Measurements from ENCODE around the gene ZMYM4.
"Not testable (repeated sequence)": the region's sequence is repeated elsewhere in the genome, so short reads cannot be mapped to it uniquely, and the experiment has no call there.

ZMYM4 gene

DNA sequence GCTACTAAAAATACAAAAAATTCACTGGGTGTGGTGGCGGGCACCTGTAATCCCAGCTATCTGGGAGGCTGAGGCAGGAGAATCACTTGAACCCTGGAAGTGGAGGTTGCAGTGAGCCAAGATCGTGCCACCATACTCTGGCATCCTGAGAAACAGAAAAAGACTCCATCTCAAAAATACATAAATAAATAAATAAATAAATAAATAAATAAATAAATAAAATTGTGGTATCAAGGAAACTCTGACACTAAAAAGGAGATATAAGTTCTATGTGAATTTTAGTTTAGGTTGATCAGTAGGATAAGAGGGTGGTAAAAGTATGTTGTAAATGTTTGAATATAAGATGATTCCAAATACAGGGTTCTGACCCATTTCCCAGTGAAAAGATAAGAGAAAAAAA lies 63.1 kb downstream of the ZMYM4 start:
- H3K27me3 Mint-ChIP-seq; H3K4me3 Mint-ChIP-seq; H3K4me1 Mint-ChIP-seq (ENCODE audit: low read depth); H3K27ac Mint-ChIP-seq; H3K9me3 Mint-ChIP-seq (ENCODE audit: low read depth): not testable (repeated sequence)
- peaks cover 16% of the 10 kb centered on the region for H3K36me3 Mint-ChIP-seq

DNA sequence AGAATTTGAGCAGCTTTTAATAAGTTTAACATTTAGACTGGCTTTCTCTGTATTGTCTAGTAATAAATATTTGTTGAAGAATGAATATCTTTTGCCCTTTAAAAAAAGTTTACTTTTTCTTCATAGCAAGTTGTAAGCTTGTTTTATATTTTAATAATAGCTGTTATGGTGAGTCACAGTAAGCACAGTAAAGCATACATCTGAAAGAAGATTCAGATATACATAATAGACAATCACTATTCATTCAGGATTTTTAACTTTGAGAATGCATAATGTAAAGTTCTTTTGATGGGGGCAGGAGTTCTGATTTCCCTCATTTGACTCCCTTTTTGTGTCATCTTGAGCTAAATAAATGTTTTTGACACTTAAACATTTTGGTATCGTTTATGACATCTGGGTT lies 66.0 kb downstream of the ZMYM4 start:
- Mint-ChIP-seq H3K4me3 (no peak overlapping the region), H3K27ac (no peak overlapping the region), H3K9me3 (ENCODE audit: low read depth) (no peaks in the 10 kb centered on the region), H3K4me1 (ENCODE audit: low read depth) (peaks cover 8% of the 10 kb centered on the region), H3K27me3 (no peaks in the 10 kb centered on the region), H3K36me3 (peaks cover 14% of the 10 kb centered on the region)

DNA sequence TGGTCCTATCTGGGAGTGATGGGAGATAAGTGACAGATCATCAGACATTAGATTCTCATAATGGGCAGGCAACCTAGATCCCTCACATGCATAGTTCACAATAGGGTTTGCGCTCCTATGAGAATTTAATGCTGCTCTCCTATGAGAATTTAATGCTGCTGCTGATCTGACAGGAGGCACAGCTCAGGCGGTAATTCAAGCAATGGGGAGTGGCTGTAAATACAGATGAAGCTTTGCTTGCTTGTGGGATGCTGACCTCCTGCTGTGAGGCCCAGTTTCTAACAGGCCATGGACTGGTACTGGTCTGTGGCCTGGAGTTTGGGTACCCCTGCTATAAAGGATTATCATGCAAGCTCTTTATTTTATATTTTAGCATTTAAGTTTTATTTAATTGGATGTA lies 72.0 kb downstream of the ZMYM4 start:
- H3K27me3 Mint-ChIP-seq: no peaks in the 10 kb centered on the region
- H3K36me3 Mint-ChIP-seq: peaks cover 12% of the 10 kb centered on the region
- peaks cover 15% of the 10 kb centered on the region for H3K4me1 Mint-ChIP-seq (ENCODE audit: low read depth)
- no peaks in the 10 kb centered on the region for H3K9me3 Mint-ChIP-seq (ENCODE audit: low read depth)
- H3K27ac Mint-ChIP-seq: no peak overlapping the region
- H3K4me3 Mint-ChIP-seq: no peak overlapping the region

DNA sequence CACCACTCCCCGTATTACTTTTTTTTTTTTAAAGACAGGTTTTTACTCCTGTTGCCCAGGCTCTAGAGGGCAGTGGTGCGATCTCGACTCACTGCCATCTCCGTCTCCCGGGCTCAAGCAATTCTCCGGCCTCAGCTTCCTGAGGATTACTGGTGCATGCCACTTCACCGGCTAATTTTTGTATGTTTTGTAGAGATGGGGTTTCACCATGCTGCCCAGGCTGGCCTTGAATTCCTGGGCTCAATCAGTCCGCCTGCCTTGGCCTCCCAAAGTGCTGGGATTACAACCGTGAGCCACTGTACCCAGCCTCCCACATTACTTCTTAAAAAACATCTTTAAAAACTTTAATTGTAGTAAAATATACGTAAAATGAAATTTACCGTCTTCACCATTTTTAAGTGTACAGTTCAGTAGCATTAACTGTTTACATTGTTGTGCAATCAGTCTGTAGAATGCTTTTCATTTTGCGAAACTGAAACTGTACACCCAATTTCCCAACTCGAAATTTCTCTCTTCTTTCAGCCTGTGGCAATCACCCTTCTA lies 77.0 kb downstream of the ZMYM4 start:
- H3K27me3 Mint-ChIP-seq: no peaks in the 10 kb centered on the region
- H3K4me1 Mint-ChIP-seq (ENCODE audit: low read depth): peaks cover 17% of the 10 kb centered on the region
- no peak overlapping the region for H3K4me3 Mint-ChIP-seq
- no peaks in the 10 kb centered on the region for H3K9me3 Mint-ChIP-seq (ENCODE audit: low read depth)
- peaks cover 4% of the 10 kb centered on the region for H3K36me3 Mint-ChIP-seq
- no peak overlapping the region for H3K27ac Mint-ChIP-seq

DNA sequence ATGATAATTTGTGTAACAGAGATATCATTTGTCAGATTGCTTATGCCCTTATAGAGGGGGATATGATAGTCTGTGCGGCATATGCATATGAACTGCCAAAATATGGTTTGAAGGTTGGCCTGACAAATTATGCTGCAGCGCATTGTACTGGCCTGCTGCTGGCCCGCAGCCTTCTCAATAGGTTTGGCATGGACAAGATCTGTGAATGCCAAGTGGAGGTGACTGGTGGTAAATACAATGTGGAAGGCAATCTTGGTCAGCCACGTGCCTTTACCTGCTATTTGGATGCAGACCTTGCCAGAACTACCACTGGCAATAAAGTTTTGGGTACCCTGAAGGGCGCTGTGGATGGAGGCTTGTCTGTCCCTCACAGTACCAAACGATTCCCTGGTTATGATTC lies 82.4 kb downstream of the ZMYM4 start:
- peaks cover 18% of the 10 kb centered on the region for H3K36me3 Mint-ChIP-seq
- H3K9me3 Mint-ChIP-seq (ENCODE audit: low read depth): no peaks in the 10 kb centered on the region
- no peak overlapping the region for H3K4me3 Mint-ChIP-seq
- no peaks in the 10 kb centered on the region for H3K27me3 Mint-ChIP-seq
- no peak overlapping the region for H3K27ac Mint-ChIP-seq
- peaks cover 8% of the 10 kb centered on the region for H3K4me1 Mint-ChIP-seq (ENCODE audit: low read depth)

DNA sequence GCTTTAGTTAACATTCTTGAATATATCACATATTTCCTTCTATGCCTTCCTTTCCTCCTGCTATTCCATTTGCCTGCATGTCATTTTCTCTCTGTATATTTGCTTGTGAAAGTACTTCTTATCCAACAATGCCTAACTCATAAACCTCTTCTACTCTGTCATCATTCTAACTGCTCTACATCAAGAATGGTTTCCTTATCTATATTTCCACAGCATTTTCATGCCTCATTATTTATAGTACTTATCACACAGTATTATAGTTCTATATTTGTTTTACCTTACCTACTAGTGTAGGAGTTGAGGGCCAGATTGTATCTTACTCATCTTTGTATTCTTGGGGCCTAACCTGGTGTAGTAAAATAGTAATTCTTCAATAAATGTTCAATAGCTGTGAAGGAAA lies 91.5 kb downstream of the ZMYM4 start:
- Mint-ChIP-seq H3K4me1 (ENCODE audit: low read depth) (peaks cover 7% of the 10 kb centered on the region), H3K9me3 (ENCODE audit: low read depth) (no peaks in the 10 kb centered on the region), H3K27ac (no peak overlapping the region), H3K36me3 (peaks cover 11% of the 10 kb centered on the region), H3K4me3 (no peak overlapping the region), H3K27me3 (no peaks in the 10 kb centered on the region)

DNA sequence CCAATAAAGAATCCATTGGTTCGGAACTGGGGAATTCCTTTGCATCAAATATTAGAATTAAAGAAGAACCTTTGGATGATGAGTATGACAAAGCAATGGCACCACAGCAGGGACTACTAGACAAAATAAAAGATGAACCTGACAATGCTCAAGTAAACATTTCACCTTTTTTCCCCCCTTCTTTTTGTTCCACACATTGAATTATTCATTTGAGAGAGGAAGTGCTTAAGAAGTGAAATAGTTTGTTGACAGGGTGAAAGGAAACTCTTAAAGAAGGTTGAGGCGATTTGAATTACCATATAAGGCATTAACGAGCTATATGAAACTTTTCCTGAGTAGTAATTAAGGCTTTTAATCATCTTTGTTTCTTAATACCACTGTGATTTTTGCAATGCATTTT lies 93.1 kb downstream of the ZMYM4 start:
- Mint-ChIP-seq H3K27me3 (no peaks in the 10 kb centered on the region), H3K27ac (no peak overlapping the region), H3K4me1 (ENCODE audit: low read depth) (peaks cover 7% of the 10 kb centered on the region), H3K36me3 (peaks cover 11% of the 10 kb centered on the region), H3K4me3 (no peak overlapping the region), H3K9me3 (ENCODE audit: low read depth) (no peaks in the 10 kb centered on the region)

DNA sequence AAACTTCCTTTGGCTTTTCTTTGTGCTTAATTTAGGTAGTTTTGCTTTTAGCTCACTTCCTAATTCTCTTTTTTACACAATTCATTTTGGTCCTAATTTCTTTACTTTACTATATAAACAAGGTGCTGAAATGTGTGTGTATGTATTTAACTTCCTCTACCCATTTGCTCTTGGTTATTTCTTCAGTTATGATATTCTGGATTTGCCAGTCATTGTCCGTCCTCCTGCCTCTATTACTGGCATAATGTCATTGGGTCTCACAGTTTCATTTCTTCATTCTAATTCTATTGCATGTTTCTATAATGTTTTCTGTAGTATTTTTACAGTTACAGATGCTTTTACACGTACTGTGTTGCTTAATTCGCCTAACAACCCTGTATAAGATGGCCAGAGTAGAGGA lies 96.2 kb downstream of the ZMYM4 start:
- no peak overlapping the region for H3K27ac Mint-ChIP-seq
- H3K36me3 Mint-ChIP-seq: peaks cover 11% of the 10 kb centered on the region

DNA sequence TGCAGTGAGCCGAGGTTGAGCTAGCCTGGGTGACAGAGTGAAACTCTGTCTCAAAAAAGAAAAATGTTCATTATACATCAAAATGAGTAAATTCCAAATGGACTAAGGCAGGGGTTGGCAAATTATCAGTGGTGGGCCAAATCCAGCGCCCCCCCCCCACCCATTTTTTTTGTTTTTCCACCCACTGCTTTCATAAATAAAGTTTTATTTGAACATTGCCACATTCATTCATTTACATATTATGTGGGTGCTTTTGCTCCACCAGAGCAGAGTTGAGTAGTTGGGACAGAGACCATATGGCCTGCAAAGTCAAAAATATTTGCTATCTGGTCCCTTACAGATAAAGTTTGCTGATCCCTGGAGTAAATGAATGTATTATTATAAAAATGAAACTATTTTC lies 99.4 kb downstream of the ZMYM4 start:
- H3K4me3 Mint-ChIP-seq: no peak overlapping the region
- no peak overlapping the region for H3K27ac Mint-ChIP-seq
- no peaks in the 10 kb centered on the region for H3K27me3 Mint-ChIP-seq
- no peaks in the 10 kb centered on the region for H3K9me3 Mint-ChIP-seq (ENCODE audit: low read depth)
- H3K4me1 Mint-ChIP-seq (ENCODE audit: low read depth): no peaks in the 10 kb centered on the region
- H3K36me3 Mint-ChIP-seq: peaks cover 4% of the 10 kb centered on the region

More for the DNA sequence above, 96.2 kb downstream of the ZMYM4 start:
- Mint-ChIP-seq H3K27me3 (no peaks in the 10 kb centered on the region), H3K4me3 (no peak overlapping the region), H3K4me1 (ENCODE audit: low read depth) (peaks cover 7% of the 10 kb centered on the region), H3K9me3 (ENCODE audit: low read depth) (no peaks in the 10 kb centered on the region)

DNA sequence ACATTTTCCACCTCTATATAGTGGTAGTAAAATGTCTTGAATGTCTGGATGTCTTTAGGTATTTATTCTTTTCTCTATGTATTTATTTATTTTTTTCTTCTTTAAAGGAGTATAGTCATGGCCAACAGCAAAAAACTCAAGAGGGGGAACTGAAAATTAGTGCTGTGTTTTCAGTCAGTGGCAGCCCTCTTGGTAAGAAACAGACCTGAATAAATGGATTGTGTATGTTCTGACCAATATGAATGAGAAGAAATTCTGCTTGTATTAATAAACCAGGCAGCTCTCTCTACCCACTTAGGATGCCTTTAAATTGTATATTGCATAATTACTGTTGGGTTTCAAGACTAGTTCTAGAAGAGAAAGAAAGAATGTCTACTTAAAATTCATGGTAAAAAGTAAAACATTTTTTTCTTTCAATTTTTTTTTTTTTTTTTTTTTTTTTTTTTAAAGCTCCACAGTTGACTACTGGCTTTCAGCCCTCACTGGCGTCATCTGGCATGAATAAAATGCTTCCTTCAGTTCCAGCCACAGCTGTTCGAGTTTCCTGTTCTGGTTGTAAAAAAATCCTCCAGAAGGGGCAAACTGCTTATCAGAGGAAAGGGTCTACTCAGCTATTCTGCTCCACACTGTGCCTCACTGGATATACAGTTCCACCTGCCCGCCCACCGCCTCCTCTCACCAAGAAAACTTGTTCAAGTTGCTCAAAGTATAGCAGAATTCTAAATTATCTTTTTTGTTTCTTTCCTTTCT lies 101.6 kb downstream of the ZMYM4 start:
- Mint-ChIP-seq H3K36me3 (peaks cover 7% of the 10 kb centered on the region), H3K4me1 (ENCODE audit: low read depth) (no peaks in the 10 kb centered on the region), H3K4me3 (no peak overlapping the region), H3K27me3 (no peaks in the 10 kb centered on the region), H3K27ac (no peak overlapping the region), H3K9me3 (ENCODE audit: low read depth) (no peaks in the 10 kb centered on the region)

DNA sequence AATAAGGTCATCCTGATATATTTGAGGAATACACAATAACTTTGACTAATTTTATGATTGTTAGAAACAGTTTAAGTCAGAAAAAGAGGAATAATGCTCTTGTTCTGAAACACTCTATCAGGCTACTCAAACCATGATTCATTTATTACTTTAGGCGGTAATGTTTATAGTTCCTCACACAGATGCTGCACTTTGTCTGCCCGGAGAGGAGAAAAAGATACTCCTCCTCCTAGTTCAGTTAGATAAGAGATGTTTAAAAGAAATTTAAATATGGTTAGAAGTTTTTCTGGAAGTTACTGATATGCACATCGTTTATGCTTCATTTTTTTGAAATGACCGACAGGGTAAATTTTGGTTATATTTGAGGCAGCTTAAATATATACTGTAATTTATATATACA lies 103.0 kb downstream of the ZMYM4 start:
- no peaks in the 10 kb centered on the region for H3K27me3 Mint-ChIP-seq
- peaks cover 8% of the 10 kb centered on the region for H3K36me3 Mint-ChIP-seq
- no peaks in the 10 kb centered on the region for H3K9me3 Mint-ChIP-seq (ENCODE audit: low read depth)
- no peak overlapping the region for H3K27ac Mint-ChIP-seq
- no peak overlapping the region for H3K4me3 Mint-ChIP-seq
- no peaks in the 10 kb centered on the region for H3K4me1 Mint-ChIP-seq (ENCODE audit: low read depth)

DNA sequence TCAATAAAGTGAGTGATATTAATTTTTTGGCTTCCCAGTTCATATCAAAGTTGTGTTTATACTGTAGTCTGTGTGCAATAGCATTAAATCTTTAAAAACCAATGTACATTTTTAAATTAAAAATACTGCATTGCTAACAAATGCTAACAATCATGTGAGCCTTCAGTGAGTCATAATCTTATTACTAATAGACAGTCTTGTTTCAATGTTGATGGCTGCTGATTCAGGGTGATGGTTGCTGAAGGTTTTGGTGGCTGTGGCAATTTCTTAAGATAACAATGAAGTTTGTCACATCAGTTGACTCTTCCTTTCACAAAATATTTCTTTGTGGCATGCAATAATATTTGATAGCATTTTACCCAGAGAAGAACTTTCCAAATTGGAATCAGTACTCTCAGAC lies 109.0 kb downstream of the ZMYM4 start:
- H3K27me3 Mint-ChIP-seq: no peaks in the 10 kb centered on the region
- peaks cover 6% of the 10 kb centered on the region for H3K36me3 Mint-ChIP-seq

DNA sequence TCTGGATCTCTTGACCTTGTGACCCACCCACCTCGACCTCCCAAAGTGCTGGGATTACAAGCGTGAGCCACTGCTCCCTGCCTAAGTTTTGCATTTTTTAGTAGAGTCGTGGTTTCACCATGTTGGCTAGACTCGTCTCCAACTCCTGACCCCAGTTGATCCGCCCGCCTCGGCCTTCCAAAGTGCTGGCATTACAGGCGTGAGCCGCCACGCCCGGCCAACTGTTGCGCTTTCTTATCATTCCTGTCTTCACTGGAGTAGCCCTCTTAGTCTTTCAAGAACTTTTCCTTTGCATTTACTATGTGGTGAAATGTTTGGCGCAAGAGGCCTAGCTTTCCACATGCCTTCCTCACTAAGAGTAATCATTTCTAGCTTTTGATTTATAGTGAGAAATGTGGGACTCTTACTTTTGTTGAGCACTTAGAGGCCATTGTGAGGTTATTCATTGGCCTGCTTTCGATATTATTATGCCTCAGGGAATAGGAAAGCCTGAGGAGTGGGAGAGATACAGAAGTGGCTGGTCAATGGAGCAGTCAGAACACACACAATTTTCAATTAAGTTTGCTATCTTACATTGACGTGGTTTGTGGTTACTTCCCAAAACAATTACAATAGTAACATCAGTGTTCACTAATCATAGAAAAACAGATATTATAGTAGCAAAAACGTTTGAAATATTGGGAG lies 111.0 kb downstream of the ZMYM4 start:
- peaks cover 6% of the 10 kb centered on the region for H3K36me3 Mint-ChIP-seq
- no peak overlapping the region for H3K4me3 Mint-ChIP-seq
- H3K4me1 Mint-ChIP-seq (ENCODE audit: low read depth): no peaks in the 10 kb centered on the region
- H3K9me3 Mint-ChIP-seq (ENCODE audit: low read depth): no peaks in the 10 kb centered on the region
- H3K27ac Mint-ChIP-seq: no peak overlapping the region
- no peaks in the 10 kb centered on the region for H3K27me3 Mint-ChIP-seq

More for the DNA sequence above, 109.0 kb downstream of the ZMYM4 start:
- no peaks in the 10 kb centered on the region for H3K9me3 Mint-ChIP-seq (ENCODE audit: low read depth)
- H3K27ac Mint-ChIP-seq: no peak overlapping the region
- no peaks in the 10 kb centered on the region for H3K4me1 Mint-ChIP-seq (ENCODE audit: low read depth)
- no peak overlapping the region for H3K4me3 Mint-ChIP-seq

DNA sequence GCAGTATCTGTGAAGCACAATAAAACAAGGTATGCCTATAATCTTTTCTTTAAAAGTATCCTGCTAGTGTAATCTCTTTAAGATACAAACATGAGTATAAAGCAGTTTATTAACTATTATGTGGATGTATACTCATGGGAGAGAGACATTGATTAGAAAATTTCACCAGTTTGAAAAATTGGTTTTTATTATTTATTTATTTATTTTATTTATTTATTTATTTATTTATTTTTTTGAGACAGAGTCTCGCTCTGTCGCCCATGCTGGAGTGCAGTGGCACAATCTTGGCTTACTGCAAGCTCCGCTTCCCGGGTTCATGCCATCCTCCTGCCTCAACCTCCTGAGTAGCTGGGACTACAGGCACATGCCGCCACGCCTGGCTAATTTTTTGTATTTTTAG lies 111.6 kb downstream of the ZMYM4 start:
- not testable (repeated sequence) for H3K36me3 Mint-ChIP-seq; H3K27me3 Mint-ChIP-seq; H3K9me3 Mint-ChIP-seq (ENCODE audit: low read depth); H3K27ac Mint-ChIP-seq; H3K4me3 Mint-ChIP-seq; H3K4me1 Mint-ChIP-seq (ENCODE audit: low read depth)

DNA sequence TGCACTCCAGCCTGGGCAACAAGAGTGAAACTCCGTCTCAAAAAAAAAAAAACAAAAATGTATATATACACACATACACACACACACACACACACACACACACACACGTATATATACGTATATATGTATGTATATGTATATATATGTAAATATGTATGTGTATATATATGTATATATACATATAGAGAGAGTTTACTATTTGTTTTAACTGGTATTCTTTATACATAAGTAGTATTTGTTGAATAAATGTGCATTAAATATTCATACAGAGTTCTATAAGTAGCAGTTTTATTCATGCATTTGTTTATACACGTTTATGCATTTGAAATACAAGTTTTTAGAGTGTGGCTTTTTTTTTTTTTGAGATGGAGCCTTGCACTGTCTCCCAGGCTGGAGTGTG lies 113.6 kb downstream of the ZMYM4 start:
- Mint-ChIP-seq H3K4me1 (ENCODE audit: low read depth) (no peaks in the 10 kb centered on the region), H3K4me3 (no peak overlapping the region), H3K36me3 (peaks cover 2% of the 10 kb centered on the region), H3K27ac (no peak overlapping the region), H3K27me3 (no peaks in the 10 kb centered on the region), H3K9me3 (ENCODE audit: low read depth) (no peaks in the 10 kb centered on the region)

DNA sequence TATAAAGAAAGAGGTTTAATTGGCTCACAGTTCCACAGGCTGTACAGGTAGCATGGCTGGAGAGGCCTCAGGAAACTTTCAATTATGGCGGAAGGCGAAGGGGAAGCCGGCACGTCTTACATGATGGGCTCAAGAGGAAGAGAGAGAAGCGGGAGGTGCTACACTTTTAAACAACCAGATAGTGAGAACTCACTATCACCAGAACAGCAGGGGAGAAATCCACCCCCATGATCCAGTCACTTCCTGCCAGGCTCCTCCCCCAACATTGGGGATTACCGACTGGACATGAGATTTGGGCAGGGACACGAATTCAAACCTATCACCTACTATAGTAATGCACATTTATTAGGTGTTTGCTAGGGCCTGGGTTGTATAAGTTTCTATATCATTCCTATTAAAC lies 117.8 kb downstream of the ZMYM4 start:
- Mint-ChIP-seq H3K27me3 (no peaks in the 10 kb centered on the region), H3K9me3 (ENCODE audit: low read depth) (no peaks in the 10 kb centered on the region), H3K36me3 (peaks cover 10% of the 10 kb centered on the region), H3K4me1 (ENCODE audit: low read depth) (no peaks in the 10 kb centered on the region), H3K4me3 (no peak overlapping the region), H3K27ac (no peak overlapping the region)

Measured in activated naive CD8-positive, alpha-beta T cell (primary cell).